Stimulated activated naive CD8-positive, alpha-beta T cell treated with anti-CD3 and anti-CD28 coated beads, Interleukin-15, amount 100 ng/mL, for 72 hours (primary cell): Measurements from ENCODE around the gene CDA.
A peak's percentile ranks its signal among the peaks of the same experiment; 100 is the strongest.

ENCODE experiments used
- ATAC-seq: fragments of 150-1000 bp; cut with Tn5 transposase; 2 replicates; pipeline ENCODE4 v1.10.0; 2021; ENCODE audit warnings: mild to moderate bottlenecking, moderate library complexity
- DNase-seq, 2 donors: peaks; one replicate each; pipeline ENCODE4 v3.0.0; 2021 to 2022
- H3K27ac Mint-ChIP-seq, 2 donors: one replicate each; pipeline ENCODE4 v1.8.0; 2022; ENCODE audit warnings: mild to moderate bottlenecking in 2 of 2, mixed read lengths in 2 of 2, moderate library complexity in 2 of 2
- H3K27me3 Mint-ChIP-seq: one replicate; pipeline ENCODE4 v1.8.0; 2022; ENCODE audit warnings: mixed read lengths
- H3K4me1 Mint-ChIP-seq: one replicate; pipeline ENCODE4 v1.8.0; 2022; ENCODE audit warnings: mild to moderate bottlenecking, mixed read lengths
- H3K4me3 Mint-ChIP-seq, 2 donors: one replicate each; pipeline ENCODE4 v1.8.0; 2022; ENCODE audit warnings: mild to moderate bottlenecking in 2 of 2, mixed read lengths in 2 of 2, moderate library complexity in 1 of 2
- H3K9me3 Mint-ChIP-seq, 2 donors: one replicate each; pipeline ENCODE4 v1.8.0; 2022; ENCODE audit warnings: mixed read lengths in 2 of 2

The CDA gene

DNA sequence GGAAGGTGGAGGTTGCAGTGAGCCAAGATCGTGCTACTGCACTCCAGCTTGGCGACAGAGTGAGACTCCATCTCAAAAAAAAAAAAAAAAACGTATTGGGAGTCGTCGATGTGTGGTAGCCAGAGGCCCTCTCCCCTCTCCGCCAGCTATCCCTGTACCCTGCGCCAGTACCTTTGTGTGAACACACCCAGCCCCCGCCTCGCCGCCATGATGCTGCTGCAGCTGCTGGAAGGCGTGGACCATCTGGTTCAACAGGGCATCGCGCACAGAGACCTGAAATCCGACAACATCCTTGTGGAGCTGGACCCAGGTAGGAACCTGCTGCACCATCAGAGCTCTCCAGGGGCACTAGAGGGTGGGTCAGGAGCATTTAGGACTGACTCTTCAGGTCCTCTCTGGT, 56.5 kb downstream of the CDA start:
- Mint-ChIP-seq H3K27me3 (no peaks in the 10 kb centered on the region), H3K27ac (no peak overlapping the region), H3K9me3 (no peaks in the 10 kb centered on the region), H3K4me3 (no peak overlapping the region), H3K4me1 (peaks cover 1% of the 10 kb centered on the region)
- DNase-seq (no peak), ATAC-seq (no peak)

DNA sequence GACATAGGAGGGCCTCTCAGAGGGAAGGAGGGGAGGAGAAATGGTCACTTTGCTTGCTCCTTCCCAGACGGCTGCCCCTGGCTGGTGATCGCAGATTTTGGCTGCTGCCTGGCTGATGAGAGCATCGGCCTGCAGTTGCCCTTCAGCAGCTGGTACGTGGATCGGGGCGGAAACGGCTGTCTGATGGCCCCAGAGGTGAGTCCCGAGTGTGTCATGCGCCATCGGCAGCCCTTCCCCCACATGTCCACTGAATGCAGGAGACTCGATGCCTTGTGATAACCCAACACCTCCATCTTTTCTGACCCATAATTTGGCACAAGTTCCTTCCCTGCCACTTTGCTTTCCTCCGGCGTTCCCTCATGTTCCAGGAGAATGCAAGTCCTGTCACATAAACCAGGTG, 59.5 kb downstream of the CDA start:
- DNase-seq, result no peak
- no peak overlapping the region for H3K27ac Mint-ChIP-seq

GRCh38 chr1:20648946-20649345, 60.0 kb downstream of the CDA start:
- peak overlapping the region; percentile 60 to 84 for H3K27ac Mint-ChIP-seq
- H3K4me1 Mint-ChIP-seq, result no peaks in the 10 kb centered on the region
- H3K9me3 Mint-ChIP-seq, result no peaks in the 10 kb centered on the region
- no peaks in the 10 kb centered on the region for H3K27me3 Mint-ChIP-seq
- DNase-seq (no peak), ATAC-seq (no peak)
- no peak overlapping the region for H3K4me3 Mint-ChIP-seq

More for the DNA sequence above, 59.5 kb downstream of the CDA start:
- no peaks in the 10 kb centered on the region for H3K9me3 Mint-ChIP-seq
- no peak overlapping the region for H3K4me3 Mint-ChIP-seq
- ATAC-seq, result no peak
- no peaks in the 10 kb centered on the region for H3K4me1 Mint-ChIP-seq
- H3K27me3 Mint-ChIP-seq, result no peaks in the 10 kb centered on the region

DNA sequence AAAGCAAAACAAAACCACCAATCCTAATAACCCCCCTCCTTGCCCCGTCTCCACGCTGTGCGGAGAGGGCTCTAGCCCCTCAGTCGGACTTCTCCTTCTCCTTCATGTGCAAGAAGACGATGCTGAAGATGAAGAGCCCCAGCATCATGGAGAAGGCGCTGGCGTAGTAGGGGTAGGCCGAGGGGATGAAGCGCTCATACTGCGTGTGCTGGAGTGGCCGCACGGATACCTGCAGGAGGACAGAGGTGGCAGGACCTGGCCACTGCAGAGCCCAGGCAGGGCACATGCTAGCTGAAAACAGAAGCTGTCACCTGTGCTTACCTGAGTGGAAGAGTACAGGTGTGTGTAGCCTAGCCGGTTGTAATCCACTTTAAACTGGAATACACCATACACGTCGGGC, 63.4 kb downstream of the CDA start:
- ATAC-seq (no peak), DNase-seq (no peak)
- Mint-ChIP-seq H3K4me1 (peaks cover 10% of the 10 kb centered on the region), H3K9me3 (no peaks in the 10 kb centered on the region), H3K27ac (no peak overlapping the region), H3K27me3 (no peaks in the 10 kb centered on the region), H3K4me3 (no peak overlapping the region)

- no peak for ATAC-seq
- Mint-ChIP-seq H3K9me3 (no peaks in the 10 kb centered on the region), H3K27me3 (no peaks in the 10 kb centered on the region), H3K4me1 (peaks cover 28% of the 10 kb centered on the region), H3K4me3 (no peak overlapping the region), H3K27ac (no peak overlapping the region)
- no peak for DNase-seq
These were observed 65.3 kb downstream of the CDA start for GRCh38 chr1:20654104-20654690.

GRCh38 chr1:20657024-20657423, 68.1 kb downstream of the CDA start:
- Mint-ChIP-seq H3K4me3 (peak overlapping the region in 1 of 2 donors; percentile 14), H3K4me1 (peaks cover 48% of the 10 kb centered on the region), H3K9me3 (no peaks in the 10 kb centered on the region), H3K27ac (peak overlapping the region; percentile 83 to 93), H3K27me3 (no peaks in the 10 kb centered on the region)
- DNase-seq (no peak), ATAC-seq (no peak)

- Mint-ChIP-seq H3K9me3 (no peaks in the 10 kb centered on the region), H3K27ac (peak overlapping the region; percentile 90 to 99), H3K27me3 (no peaks in the 10 kb centered on the region), H3K4me1 (peaks cover 61% of the 10 kb centered on the region), H3K4me3 (peak overlapping the region; percentile 92 to 99)
- no peak for DNase-seq
- ATAC-seq, result no peak
These were observed 69.4 kb downstream of the CDA start for GRCh38 chr1:20658166-20658915.

DNA sequence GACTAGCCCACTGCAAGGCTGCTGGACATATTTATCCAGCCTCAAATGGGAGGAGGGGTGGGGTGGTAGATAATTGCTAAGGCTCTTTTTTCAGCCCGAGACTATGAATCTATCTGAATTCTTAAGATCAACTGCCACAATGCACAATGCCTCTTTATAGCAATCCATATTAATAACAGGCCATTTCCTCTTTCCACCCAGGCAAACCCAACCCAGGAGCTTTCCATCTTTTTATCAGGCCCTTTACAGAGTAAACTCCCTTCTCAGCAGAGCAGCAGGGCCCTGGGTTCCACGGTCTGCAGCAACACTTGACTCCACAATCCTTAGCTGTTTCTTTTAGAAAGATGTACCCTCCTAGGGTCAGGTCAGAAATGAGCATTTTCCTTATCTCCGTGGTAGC, 71.5 kb downstream of the CDA start:
- Mint-ChIP-seq H3K9me3 (no peaks in the 10 kb centered on the region), H3K4me1 (peaks cover 63% of the 10 kb centered on the region), H3K27ac (peak overlapping the region; percentile 99 to 100), H3K27me3 (no peaks in the 10 kb centered on the region), H3K4me3 (peak overlapping the region; percentile 92 to 99)
- ATAC-seq (no peak), DNase-seq (no peak)

GRCh38 chr1:20660847-20661206, 71.9 kb downstream of the CDA start:
- DNase-seq, result peak in 1 of 2 donors; percentile 13
- peak overlapping the region; percentile 99 to 100 for H3K27ac Mint-ChIP-seq
- H3K4me1 Mint-ChIP-seq, result peaks cover 63% of the 10 kb centered on the region
- peak; percentile 0 for ATAC-seq
- peak overlapping the region; percentile 92 to 99 for H3K4me3 Mint-ChIP-seq
- no peaks in the 10 kb centered on the region for H3K27me3 Mint-ChIP-seq
- no peaks in the 10 kb centered on the region for H3K9me3 Mint-ChIP-seq

GRCh38 chr1:20661207-20662109, 72.6 kb downstream of the CDA start, which contains the start of gene DDOST:
Gene DDOST (minus strand): TSS chr1:20661369. CDS start chr1:20661350, 19 bp downstream.
- Mint-ChIP-seq H3K27ac (peak within 1 kb of the TSS; percentile 99 to 100), H3K27me3 (no peaks in the 10 kb centered on the region), H3K9me3 (no peaks in the 10 kb centered on the region), H3K4me3 (peak within 1 kb of the TSS; percentile 92 to 99), H3K4me1 (peaks cover 61% of the 10 kb centered on the region)
- ATAC-seq (peak; percentile 97), DNase-seq (peak; percentile 95 to 98)

GRCh38 chr1:20662110-20662475, 73.2 kb downstream of the CDA start:
- Mint-ChIP-seq H3K9me3 (no peaks in the 10 kb centered on the region), H3K4me1 (peaks cover 55% of the 10 kb centered on the region), H3K27me3 (no peaks in the 10 kb centered on the region), H3K27ac (peak overlapping the region; percentile 99 to 100), H3K4me3 (peak overlapping the region; percentile 92 to 99)
- no peak for ATAC-seq
- DNase-seq, result no peak

GRCh38 chr1:20663365-20663764, 74.5 kb downstream of the CDA start:
- Mint-ChIP-seq H3K4me1 (peaks cover 43% of the 10 kb centered on the region), H3K27ac (peak overlapping the region in 1 of 2 donors; percentile 44), H3K4me3 (peak overlapping the region in 1 of 2 donors; percentile 99), H3K9me3 (no peaks in the 10 kb centered on the region), H3K27me3 (no peaks in the 10 kb centered on the region)
- no peak for DNase-seq
- ATAC-seq, result no peak

GRCh38 chr1:20663969-20664715, 75.2 kb downstream of the CDA start:
- DNase-seq (no peak), ATAC-seq (no peak)
- Mint-ChIP-seq H3K4me1 (peaks cover 35% of the 10 kb centered on the region), H3K27me3 (no peaks in the 10 kb centered on the region), H3K9me3 (no peaks in the 10 kb centered on the region), H3K4me3 (no peak overlapping the region), H3K27ac (no peak overlapping the region)

GRCh38 chr1:20665726-20666125, 76.8 kb downstream of the CDA start:
- Mint-ChIP-seq H3K27ac (peak overlapping the region in 1 of 2 donors; percentile 46), H3K4me3 (no peak overlapping the region), H3K4me1 (peaks cover 19% of the 10 kb centered on the region), H3K27me3 (no peaks in the 10 kb centered on the region), H3K9me3 (no peaks in the 10 kb centered on the region)
- ATAC-seq (no peak), DNase-seq (no peak)

- ATAC-seq (no peak), DNase-seq (no peak)
- H3K4me1 Mint-ChIP-seq, result peaks cover 18% of the 10 kb centered on the region
- no peak overlapping the region for H3K4me3 Mint-ChIP-seq
- H3K27ac Mint-ChIP-seq, result no peak overlapping the region
- no peaks in the 10 kb centered on the region for H3K9me3 Mint-ChIP-seq
- H3K27me3 Mint-ChIP-seq, result no peaks in the 10 kb centered on the region
These were observed 77.2 kb downstream of the CDA start for GRCh38 chr1:20666146-20666545.
